Caco-2 (cell line): Measurements from ENCODE around the gene IL1RL2. TPM values are rescaled to one million over a fixed set of nuclear protein-coding genes. Genes with fewer than 3 reads are reported as not detected.
A peak's percentile ranks its signal among the peaks of the same experiment; 100 is the strongest.

Experiments used
- BruUV-seq: library from RNA; stranded (reverse); fragments of 400-500 nt; replicated peaks from 2 replicates; lab custom pipeline; 2021; lab: Mats Ljungman, UMichigan
- CTCF ChIA-PET: fragments of 300-600 bp; sonication (Branson Sonifier 250); formaldehyde crosslinking; loops from one replicate; lab custom pipeline; 2022; ENCODE audit warnings: antibody characterized with exemption; lab: Charles Lee
- POLR2A ChIA-PET: fragments of 300-600 bp; sonication (Branson Sonifier 250); formaldehyde crosslinking; loops from one replicate; lab custom pipeline; 2022; ENCODE audit warnings: antibody characterized with exemption; lab: Charles Lee
- DNase-seq, 2 experiments: peaks; one replicate each; pipeline versions ENCODE4 v3.0.0 to v3.0.0-alpha.2; 2020 to 2022
- H3K27me3 ChIP-seq: replicated peaks from 2 replicates; pipeline ENCODE4 v1.6.0; 2011; ENCODE audit warnings: low read length; ENCODE audit not compliant: control insufficient read depth, insufficient read depth
- H3K36me3 ChIP-seq: 2 replicates; pipeline ENCODE4 v1.5.1; 2011; ENCODE audit warnings: low read length; ENCODE audit not compliant: control insufficient read depth, insufficient read depth
- H3K4me1 ChIP-seq: fragments of 250-450 bp; sonication (Bioruptor Pico); 2 replicates; pipeline ENCODE4 v1.5.1; 2020; ENCODE audit warnings: mild to moderate bottlenecking
- H3K4me3 ChIP-seq: 2 replicates; pipeline ENCODE4 v1.5.1; 2011; ENCODE audit warnings: low read depth, mild to moderate bottlenecking, control low read depth, low read length
- H3K9me3 ChIP-seq: fragments of 250-450 bp; sonication (Bioruptor Pico); 2 replicates; pipeline ENCODE4 v1.5.1; 2020; ENCODE audit warnings: mild to moderate bottlenecking, moderate library complexity
- H3K27ac Mint-ChIP-seq: one replicate; pipeline ENCODE4 v1.8.0; 2022; ENCODE audit warnings: mixed read lengths; ENCODE audit not compliant: unreplicated experiment
- H3K27me3 Mint-ChIP-seq: one replicate; pipeline ENCODE4 v1.8.0; 2022; ENCODE audit warnings: mixed read lengths; ENCODE audit not compliant: insufficient read depth, unreplicated experiment
- H3K36me3 Mint-ChIP-seq: one replicate; pipeline ENCODE4 v1.8.0; 2022; ENCODE audit warnings: mild to moderate bottlenecking, mixed read lengths; ENCODE audit not compliant: insufficient read depth, unreplicated experiment
- H3K4me1 Mint-ChIP-seq: one replicate; pipeline ENCODE4 v1.8.0; 2022; ENCODE audit warnings: low read depth, mixed read lengths; ENCODE audit not compliant: unreplicated experiment
- H3K4me3 Mint-ChIP-seq: one replicate; pipeline ENCODE4 v1.8.0; 2022; ENCODE audit warnings: mild to moderate bottlenecking, moderate library complexity, mixed read lengths; ENCODE audit not compliant: unreplicated experiment
- H3K9me3 Mint-ChIP-seq: one replicate; pipeline ENCODE4 v1.8.0; 2022; ENCODE audit warnings: mixed read lengths; ENCODE audit not compliant: unreplicated experiment
- intact Hi-C: fragments of 100-400 bp; cut with micrococcal nuclease; formaldehyde crosslinking; loops from one replicate; pipeline ENCODE4 v1.10.0; 2022; ENCODE audit not compliant: unreplicated experiment
- total RNA-seq: library from RNA; stranded (reverse); gene quantifications from 2 replicates; pipeline ENCODE4 v1.2.3, GENCODE V29; 2022
- TF ChIP-seq, protein P1 (sequence below), 2 experiments: fragments of 200-600 bp in 1 of 2; IDR thresholded peaks; 1 replicate in 1 of 2; 2 replicates in 1 of 2; pipeline versions ENCODE4 v1.5.1 to v1.8.0; 2011 to 2022; ENCODE audit warnings: antibody characterized with exemption in 1 of 2, control low read depth in 1 of 2, inconsistent platforms in 1 of 2, low read depth in 1 of 2, low read length in 1 of 2, mild to moderate bottlenecking in 1 of 2, moderate library complexity in 1 of 2; ENCODE audit not compliant: insufficient read depth in 1 of 2, severe bottlenecking in 1 of 2, unreplicated experiment in 1 of 2

IL1RL2 gene
- total RNA-seq, 1 experiment from 2014 or later, result not detected

DNA sequence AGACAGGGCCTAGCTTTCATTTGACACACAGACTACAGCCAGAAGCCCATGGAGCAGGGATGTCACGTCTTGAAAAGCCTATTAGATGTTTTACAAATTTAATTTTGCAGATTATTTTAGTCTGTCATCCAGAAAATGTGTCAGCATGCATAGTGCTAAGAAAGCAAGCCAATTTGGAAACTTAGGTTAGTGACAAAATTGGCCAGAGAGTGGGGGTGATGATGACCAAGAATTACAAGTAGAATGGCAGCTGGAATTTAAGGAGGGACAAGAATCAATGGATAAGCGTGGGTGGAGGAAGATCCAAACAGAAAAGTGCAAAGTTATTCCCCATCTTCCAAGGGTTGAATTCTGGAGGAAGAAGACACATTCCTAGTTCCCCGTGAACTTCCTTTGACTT is 7.8 kb upstream of the IL1RL2 start:
- H3K36me3 ChIP-seq, result no peaks in the 10 kb centered on the region; the same call in 1 of the 2 replicates
- Mint-ChIP-seq H3K27me3 (no peaks in the 10 kb centered on the region), H3K4me1 (no peaks in the 10 kb centered on the region), H3K27ac (no peak overlapping the region), H3K9me3 (no peaks in the 10 kb centered on the region), H3K36me3 (peaks cover 15% of the 10 kb centered on the region), H3K4me3 (no peak overlapping the region)
- TF ChIP-seq, protein P1, sequence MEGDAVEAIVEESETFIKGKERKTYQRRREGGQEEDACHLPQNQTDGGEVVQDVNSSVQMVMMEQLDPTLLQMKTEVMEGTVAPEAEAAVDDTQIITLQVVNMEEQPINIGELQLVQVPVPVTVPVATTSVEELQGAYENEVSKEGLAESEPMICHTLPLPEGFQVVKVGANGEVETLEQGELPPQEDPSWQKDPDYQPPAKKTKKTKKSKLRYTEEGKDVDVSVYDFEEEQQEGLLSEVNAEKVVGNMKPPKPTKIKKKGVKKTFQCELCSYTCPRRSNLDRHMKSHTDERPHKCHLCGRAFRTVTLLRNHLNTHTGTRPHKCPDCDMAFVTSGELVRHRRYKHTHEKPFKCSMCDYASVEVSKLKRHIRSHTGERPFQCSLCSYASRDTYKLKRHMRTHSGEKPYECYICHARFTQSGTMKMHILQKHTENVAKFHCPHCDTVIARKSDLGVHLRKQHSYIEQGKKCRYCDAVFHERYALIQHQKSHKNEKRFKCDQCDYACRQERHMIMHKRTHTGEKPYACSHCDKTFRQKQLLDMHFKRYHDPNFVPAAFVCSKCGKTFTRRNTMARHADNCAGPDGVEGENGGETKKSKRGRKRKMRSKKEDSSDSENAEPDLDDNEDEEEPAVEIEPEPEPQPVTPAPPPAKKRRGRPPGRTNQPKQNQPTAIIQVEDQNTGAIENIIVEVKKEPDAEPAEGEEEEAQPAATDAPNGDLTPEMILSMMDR (IDR thresholded peaks at IDR 0.05; ENCODE audit: insufficient read depth in 1 of 2, low read depth in 1 of 2, low read length in 1 of 2, severe bottlenecking in 1 of 2, unreplicated experiment in 1 of 2), result no peak
- H3K4me1 ChIP-seq, result 0 out of 2 replicates have a peak, but pooled peaks cover 4% of the 10 kb centered on the region
- H3K4me3 ChIP-seq, result no peak overlapping the region
- no peaks in the 10 kb centered on the region for H3K9me3 ChIP-seq
- CTCF ChIA-PET, result no interaction called here
- POLR2A ChIA-PET, result no interaction called here
- DNase-seq, result no peak
- BruUV-seq, result TSS peak; percentile 32
- no peaks in the 10 kb centered on the region for H3K27me3 ChIP-seq
- intact Hi-C loops, result no loop called here

DNA sequence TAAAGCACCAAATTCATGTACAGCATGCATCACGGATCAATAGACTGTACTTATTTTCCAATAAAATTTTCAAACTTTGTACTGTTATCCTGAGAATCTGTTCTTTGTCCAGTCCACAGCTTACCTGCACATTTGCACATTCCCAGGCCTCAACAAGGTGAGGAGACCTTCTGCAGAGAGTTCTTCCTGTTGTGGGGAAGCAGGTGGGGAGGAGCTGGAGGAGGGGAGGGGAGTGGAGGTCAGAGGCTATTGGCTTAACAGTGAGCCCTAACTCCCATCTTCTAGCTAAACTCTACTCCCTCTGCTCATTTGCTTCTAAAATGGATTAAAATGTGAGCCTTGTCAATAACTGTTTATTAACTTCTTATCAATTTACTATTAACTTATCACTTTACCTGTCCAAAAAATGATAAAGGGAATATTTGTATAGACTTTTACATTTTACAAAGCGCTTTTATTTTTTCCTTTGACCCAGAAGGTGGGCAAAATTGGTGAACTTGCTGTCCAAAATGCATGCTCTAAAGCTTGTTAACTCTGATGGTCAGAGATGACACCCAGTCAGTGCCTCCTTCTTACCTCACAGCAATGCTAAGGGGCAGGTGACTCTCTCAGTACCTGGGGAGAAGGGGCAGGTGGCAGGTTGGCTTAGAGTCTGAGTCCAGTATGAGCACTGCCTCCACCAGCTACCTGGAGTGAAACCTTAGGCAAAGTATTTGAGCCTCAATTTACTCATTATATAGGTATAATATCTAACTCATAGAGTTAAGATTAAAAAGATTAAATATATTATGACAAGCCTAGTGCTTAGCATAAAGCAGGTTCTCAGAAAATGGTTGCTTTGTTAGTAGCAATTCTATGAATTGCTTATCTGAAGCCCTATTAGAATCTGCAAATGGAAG is 6.8 kb upstream of the IL1RL2 start:
- Histone ChIP-seq H3K4me1 (0 out of 2 replicates have a peak, but pooled peaks cover 4% of the 10 kb centered on the region), H3K9me3 (no peaks in the 10 kb centered on the region), H3K4me3 (no peak overlapping the region), H3K36me3 (no peaks in the 10 kb centered on the region; the same call in 1 of the 2 replicates), H3K27me3 (no peaks in the 10 kb centered on the region)
- POLR2A ChIA-PET, result no interaction called here
- no TSS peak for BruUV-seq
- Mint-ChIP-seq H3K27ac (no peak overlapping the region), H3K36me3 (peaks cover 11% of the 10 kb centered on the region), H3K4me1 (no peaks in the 10 kb centered on the region), H3K9me3 (no peaks in the 10 kb centered on the region), H3K4me3 (no peak overlapping the region), H3K27me3 (no peaks in the 10 kb centered on the region)
- CTCF ChIA-PET, result no interaction called here
- TF ChIP-seq, protein P1 (IDR thresholded peaks at IDR 0.05; ENCODE audit: insufficient read depth in 1 of 2, low read depth in 1 of 2, low read length in 1 of 2, severe bottlenecking in 1 of 2, unreplicated experiment in 1 of 2), result no peak
- intact Hi-C loops, result no loop called here
- DNase-seq, result no peak

- H3K4me3 Mint-ChIP-seq, result no peak overlapping the region
- intact Hi-C loops, result no loop called here
- peaks cover 5% of the 10 kb centered on the region for H3K36me3 Mint-ChIP-seq
- Histone ChIP-seq H3K4me3 (no peak overlapping the region), H3K9me3 (no peaks in the 10 kb centered on the region), H3K27me3 (no peaks in the 10 kb centered on the region), H3K36me3 (no peaks in the 10 kb centered on the region; the same call in 1 of the 2 replicates), H3K4me1 (0 out of 2 replicates have a peak, but pooled peaks cover 4% of the 10 kb centered on the region)
- TF ChIP-seq, protein P1 (IDR thresholded peaks at IDR 0.05; ENCODE audit: insufficient read depth in 1 of 2, low read depth in 1 of 2, low read length in 1 of 2, severe bottlenecking in 1 of 2, unreplicated experiment in 1 of 2), result no peak
- ChIA-PET POLR2A (no interaction called here), CTCF (no interaction called here)
- BruUV-seq, result no TSS peak
- no peaks in the 10 kb centered on the region for H3K9me3 Mint-ChIP-seq
- no peaks in the 10 kb centered on the region for H3K4me1 Mint-ChIP-seq
- H3K27ac Mint-ChIP-seq, result no peak overlapping the region
- H3K27me3 Mint-ChIP-seq, result no peaks in the 10 kb centered on the region
- DNase-seq, result no peak
Observed at GRCh38 chr2:102180687-102180999, 6.2 kb upstream of the IL1RL2 start.
